ENCODE data around the gene ATXN10.

DNA sequence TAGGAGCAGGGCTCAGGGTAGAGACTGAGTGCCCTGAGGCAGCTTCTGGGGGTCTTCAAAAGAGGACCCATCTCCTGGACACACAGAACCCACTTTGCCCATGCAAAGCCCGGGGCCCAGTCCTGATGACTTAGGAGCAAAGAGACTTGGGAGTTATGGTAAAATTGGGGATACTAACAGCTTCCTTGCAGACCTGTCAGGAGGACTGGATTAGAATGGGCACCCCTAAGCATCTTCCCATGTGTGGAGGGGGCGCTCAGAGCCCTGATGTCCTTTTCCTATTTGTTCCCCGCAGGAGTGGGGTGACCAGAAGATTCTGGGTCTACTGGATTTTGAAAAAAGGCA is 205.4 kb downstream of the ATXN10 start:
- TF ChIP-seq, protein P1, sequence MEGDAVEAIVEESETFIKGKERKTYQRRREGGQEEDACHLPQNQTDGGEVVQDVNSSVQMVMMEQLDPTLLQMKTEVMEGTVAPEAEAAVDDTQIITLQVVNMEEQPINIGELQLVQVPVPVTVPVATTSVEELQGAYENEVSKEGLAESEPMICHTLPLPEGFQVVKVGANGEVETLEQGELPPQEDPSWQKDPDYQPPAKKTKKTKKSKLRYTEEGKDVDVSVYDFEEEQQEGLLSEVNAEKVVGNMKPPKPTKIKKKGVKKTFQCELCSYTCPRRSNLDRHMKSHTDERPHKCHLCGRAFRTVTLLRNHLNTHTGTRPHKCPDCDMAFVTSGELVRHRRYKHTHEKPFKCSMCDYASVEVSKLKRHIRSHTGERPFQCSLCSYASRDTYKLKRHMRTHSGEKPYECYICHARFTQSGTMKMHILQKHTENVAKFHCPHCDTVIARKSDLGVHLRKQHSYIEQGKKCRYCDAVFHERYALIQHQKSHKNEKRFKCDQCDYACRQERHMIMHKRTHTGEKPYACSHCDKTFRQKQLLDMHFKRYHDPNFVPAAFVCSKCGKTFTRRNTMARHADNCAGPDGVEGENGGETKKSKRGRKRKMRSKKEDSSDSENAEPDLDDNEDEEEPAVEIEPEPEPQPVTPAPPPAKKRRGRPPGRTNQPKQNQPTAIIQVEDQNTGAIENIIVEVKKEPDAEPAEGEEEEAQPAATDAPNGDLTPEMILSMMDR (IDR thresholded peaks at IDR 0.05; ENCODE audit: low read depth, low read length, poor library complexity, severe bottlenecking): no peak
- TF ChIP-seq EZH2phosphoT487 (IDR thresholded peaks at IDR 0.05; ENCODE audit: borderline replicate concordance, low read length): no peak

Data from DOHH2 (cell line).